SU-DHL-6 (cell line): Measurements from ENCODE around the gene CMBL.

Experiments
- H2AFZ ChIP-seq: fragments of 200-600 bp; sonication (generic); 2 replicates; pipeline ENCODE4 v1.6.1; 2014; ENCODE audit warnings: low read depth, mild to moderate bottlenecking, moderate library complexity, mixed read lengths, antibody characterized with exemption, low read length; ENCODE audit not compliant: severe bottlenecking
- H3F3A ChIP-seq: fragments of 200-600 bp; shearing (Covaris generic); 2 replicates; pipeline ENCODE4 v1.6.0; 2016; ENCODE audit warnings: antibody characterized with exemption, mild to moderate bottlenecking; ENCODE audit not compliant: insufficient read depth
- H3K27ac ChIP-seq: fragments of 200-600 bp; sonication (generic); 2 replicates; pipeline ENCODE4 v1.5.1; 2016; ENCODE audit warnings: low read depth, mild to moderate bottlenecking, low read length, moderate library complexity, mixed read lengths
- H3K27me3 ChIP-seq: fragments of 200-600 bp; sonication (generic), shearing (Covaris generic); 2 replicates; pipeline ENCODE4 v1.6.0; 2014; ENCODE audit warnings: mild to moderate bottlenecking, low read length
- H3K36me3 ChIP-seq: fragments of 200-600 bp; sonication (generic); 2 replicates; pipeline ENCODE4 v1.6.1; 2014; ENCODE audit warnings: mild to moderate bottlenecking, low read length, mixed read lengths
- H3K4me2 ChIP-seq: fragments of 300-600, 200-600 bp; shearing (Covaris generic), sonication (generic); 2 replicates; pipeline ENCODE4 v1.6.0; 2014; ENCODE audit warnings: low read length, low read depth, mild to moderate bottlenecking; ENCODE audit not compliant: poor library complexity, severe bottlenecking
- H3K4me3 ChIP-seq: fragments of 200-600 bp; sonication (generic); 2 replicates; pipeline ENCODE4 v1.5.1; 2014; ENCODE audit warnings: antibody characterized with exemption, low read length, mild to moderate bottlenecking, mixed read lengths; ENCODE audit not compliant: insufficient read depth, poor library complexity, severe bottlenecking
- H3K79me2 ChIP-seq: fragments of 200-600 bp; sonication (generic); 2 replicates; pipeline ENCODE4 v1.6.1; 2014; ENCODE audit warnings: mild to moderate bottlenecking, low read length, moderate library complexity; ENCODE audit not compliant: insufficient read depth
- H3K9ac ChIP-seq: fragments of 200-600 bp; sonication (generic); 2 replicates; pipeline ENCODE4 v1.7.0; 2014; ENCODE audit warnings: mild to moderate bottlenecking, low read length
- H3K9me2 ChIP-seq: fragments of 200-600 bp; sonication (generic); replicated peaks from 2 replicates; pipeline ENCODE4 v1.6.1; 2014; ENCODE audit warnings: low read length; ENCODE audit not compliant: insufficient read depth
- H3K9me3 ChIP-seq: fragments of 200-600 bp; sonication (generic); 2 replicates; pipeline ENCODE4 v1.6.1; 2014; ENCODE audit warnings: low read length, mixed read lengths; ENCODE audit not compliant: insufficient read depth
- H4K20me1 ChIP-seq: fragments of 200-600 bp; sonication (generic); 2 replicates; pipeline ENCODE4 v1.6.1; 2014; ENCODE audit warnings: low read depth, mild to moderate bottlenecking, antibody characterized with exemption, low read length, moderate library complexity, mixed read lengths
- CTCF ChIP-seq: fragments of 200-600 bp; sonication (generic); IDR thresholded peaks from one replicate; pipeline ENCODE4 v1.5.1; 2017; ENCODE audit warnings: antibody characterized with exemption, mild to moderate bottlenecking, low read length, moderate library complexity; ENCODE audit not compliant: insufficient read depth, poor library complexity, severe bottlenecking
- EZH2phosphoT487 ChIP-seq: fragments of 200-600 bp; sonication (generic), shearing (Covaris generic); conservative IDR thresholded peaks from 2 replicates; pipeline ENCODE4 v1.6.1; 2018; ENCODE audit warnings: mild to moderate bottlenecking, antibody characterized with exemption, low read length, moderate library complexity, mixed read lengths

The CMBL gene

GRCh38 chr5:10301842-10302610, 5.7 kb downstream of the CMBL start:
- H3K27me3 ChIP-seq: no peaks in the 10 kb centered on the region
- TF ChIP-seq EZH2phosphoT487 (no peak), CTCF (no peak)
- no peak overlapping the region for H3K4me2 ChIP-seq
- no peaks in the 10 kb centered on the region for H4K20me1 ChIP-seq
- H2AFZ ChIP-seq: no peak overlapping the region
- H3K4me3 ChIP-seq: no peak overlapping the region
- no peak overlapping the region for H3K9ac ChIP-seq
- H3F3A ChIP-seq: no peaks in the 10 kb centered on the region
- H3K36me3 ChIP-seq: no peaks in the 10 kb centered on the region
- no peaks in the 10 kb centered on the region for H3K79me2 ChIP-seq
- no peaks in the 10 kb centered on the region for H3K9me2 ChIP-seq
- H3K9me3 ChIP-seq: no peaks in the 10 kb centered on the region
- no peak overlapping the region for H3K27ac ChIP-seq

- TF ChIP-seq CTCF (no peak), EZH2phosphoT487 (no peak)
- H2AFZ ChIP-seq: no peak overlapping the region
- no peak overlapping the region for H3K9ac ChIP-seq
- H3K9me2 ChIP-seq: no peaks in the 10 kb centered on the region
- no peaks in the 10 kb centered on the region for H3K36me3 ChIP-seq
- H3F3A ChIP-seq: no peaks in the 10 kb centered on the region
- H3K4me3 ChIP-seq: no peak overlapping the region
- H3K27ac ChIP-seq: no peak overlapping the region
- H3K27me3 ChIP-seq: no peaks in the 10 kb centered on the region
- H4K20me1 ChIP-seq: no peaks in the 10 kb centered on the region
- no peaks in the 10 kb centered on the region for H3K9me3 ChIP-seq
- H3K4me2 ChIP-seq: no peak overlapping the region
- H3K79me2 ChIP-seq: no peaks in the 10 kb centered on the region
Measured at GRCh38 chr5:10301266-10301665, 6.4 kb downstream of the CMBL start.

GRCh38 chr5:10300246-10300645, 7.5 kb downstream of the CMBL start:
- H3K27ac ChIP-seq: no peak overlapping the region
- no peak overlapping the region for H3K9ac ChIP-seq
- H3K36me3 ChIP-seq: no peaks in the 10 kb centered on the region
- no peaks in the 10 kb centered on the region for H3F3A ChIP-seq
- no peak overlapping the region for H3K4me2 ChIP-seq
- no peaks in the 10 kb centered on the region for H3K9me3 ChIP-seq
- H2AFZ ChIP-seq: no peak overlapping the region
- H3K4me3 ChIP-seq: no peak overlapping the region
- no peak for TF ChIP-seq EZH2phosphoT487
- TF ChIP-seq CTCF: no peak
- no peaks in the 10 kb centered on the region for H3K79me2 ChIP-seq
- H3K27me3 ChIP-seq: no peaks in the 10 kb centered on the region
- H3K9me2 ChIP-seq: no peaks in the 10 kb centered on the region
- H4K20me1 ChIP-seq: no peaks in the 10 kb centered on the region
